HG03095 (cell line): ENCODE data around the gene FASTKD2.
"Not testable (repeated sequence)": the region's sequence is repeated elsewhere in the genome, so short reads cannot be mapped to it uniquely, and the experiment has no call there.

Source experiments
- ATAC-seq: cut with Tn5 transposase; IDR thresholded peaks from one replicate; pipeline ENCODE4 v1.9.1; 2021; ENCODE audit warnings: moderate library complexity; ENCODE audit not compliant: unreplicated experiment

Gene FASTKD2

GRCh38 chr2:206790311-206790935 lies 25.0 kb downstream of the FASTKD2 start:
- no peak for ATAC-seq

GRCh38 chr2:206792645-206793044 lies 27.2 kb downstream of the FASTKD2 start:
- no peak for ATAC-seq

GRCh38 chr2:206797376-206797775 lies 32.0 kb downstream of the FASTKD2 start:
- no peak for ATAC-seq

- ATAC-seq: peak; percentile 54
Measured at GRCh38 chr2:206798000-206798399, 32.6 kb downstream of the FASTKD2 start.

- ATAC-seq: no peak
Measured at GRCh38 chr2:206799083-206799482, 33.7 kb downstream of the FASTKD2 start.

GRCh38 chr2:206800506-206801417 lies 35.4 kb downstream of the FASTKD2 start:
- ATAC-seq: peak; percentile 59

- ATAC-seq: no peak
Measured at GRCh38 chr2:206801418-206802189, 36.2 kb downstream of the FASTKD2 start.

GRCh38 chr2:206802654-206803514 lies 37.5 kb downstream of the FASTKD2 start:
- ATAC-seq: no peak

- no peak for ATAC-seq
Measured at GRCh38 chr2:206804326-206804725, 38.9 kb downstream of the FASTKD2 start.

GRCh38 chr2:206805887-206806607 lies 40.6 kb downstream of the FASTKD2 start:
- no peak for ATAC-seq

GRCh38 chr2:206807624-206808023 lies 42.2 kb downstream of the FASTKD2 start:
- ATAC-seq: not testable (repeated sequence)

- not testable (repeated sequence) for ATAC-seq
Measured at GRCh38 chr2:206812471-206812870, 47.1 kb downstream of the FASTKD2 start.

GRCh38 chr2:206814498-206814897 lies 49.1 kb downstream of the FASTKD2 start:
- ATAC-seq: no peak

GRCh38 chr2:206820807-206821206 lies 55.4 kb downstream of the FASTKD2 start:
- no peak for ATAC-seq

- no peak for ATAC-seq
Measured at GRCh38 chr2:206823178-206823577, 57.8 kb downstream of the FASTKD2 start.

- ATAC-seq: no peak
Measured at GRCh38 chr2:206824087-206824618, 58.7 kb downstream of the FASTKD2 start.

- ATAC-seq: no peak
Measured at GRCh38 chr2:206824993-206825392, 59.6 kb downstream of the FASTKD2 start.

GRCh38 chr2:206831442-206831995 lies 66.1 kb downstream of the FASTKD2 start:
- no peak for ATAC-seq

GRCh38 chr2:206832873-206833272 lies 67.5 kb downstream of the FASTKD2 start:
- no peak for ATAC-seq
